Omental fat pad (tissue), 4 donors: ENCODE results near the gene TRIM73. TPM values are rescaled to one million over a fixed set of nuclear protein-coding genes. Genes with fewer than 3 reads are reported as not detected.

Experiments
- small RNA-seq: library from RNA; depleted of rRNA; stranded (forward); fragments of <200 nt; gene quantifications from one replicate; pipeline ENCODE3, GENCODE V24; 2016
- total RNA-seq, 4 donors: library from RNA; depleted of rRNA; stranded (reverse); fragments of >200 nt; gene quantifications; one replicate each; pipeline ENCODE4 v1.1.0, GENCODE V29; 2016

Gene TRIM73
- total RNA-seq, 4 donors from 2014 or later = 0.84 to 2.0 (median 1.6) TPM

Small RNAs within 50 kb of the gene (small RNA-seq; reads per million reads assigned to genes)
- gene RF00019 = not detected

Other genes starting within 250 kb of the TRIM73 start
- gene POM121C, start 90.7 kb downstream of the TRIM73 start, total RNA-seq = 10 to 100 TPM; 15.0 to 35.1 (median 18.0) TPM
- gene SPDYE5, start 96.7 kb downstream of the TRIM73 start, total RNA-seq = not detected